Sigmoid colon (tissue), 4 donors: ENCODE data around the gene RAB36.

Experiments used
- POLR2AphosphoS5 ChIP-seq, 4 donors: sonication (generic); formaldehyde crosslinking; IDR thresholded peaks; one replicate each; pipeline ENCODE4 v1.6.1; 2017; ENCODE audit warnings: antibody characterized with exemption in 4 of 4
- TF ChIP-seq, protein P1 (sequence below), 4 experiments: fragments of 450-650 bp in 3 of 4; fragments of 200-600 bp in 1 of 4; IDR thresholded peaks; one replicate each; pipeline ENCODE4 v1.5.1; 2016 to 2019; ENCODE audit warnings: antibody characterized with exemption in 4 of 4, mild to moderate bottlenecking in 3 of 4, moderate library complexity in 2 of 4

GRCh38 chr22:23130697-23131096 lies 14.6 kb upstream of the RAB36 start:
- TF ChIP-seq, protein P1, sequence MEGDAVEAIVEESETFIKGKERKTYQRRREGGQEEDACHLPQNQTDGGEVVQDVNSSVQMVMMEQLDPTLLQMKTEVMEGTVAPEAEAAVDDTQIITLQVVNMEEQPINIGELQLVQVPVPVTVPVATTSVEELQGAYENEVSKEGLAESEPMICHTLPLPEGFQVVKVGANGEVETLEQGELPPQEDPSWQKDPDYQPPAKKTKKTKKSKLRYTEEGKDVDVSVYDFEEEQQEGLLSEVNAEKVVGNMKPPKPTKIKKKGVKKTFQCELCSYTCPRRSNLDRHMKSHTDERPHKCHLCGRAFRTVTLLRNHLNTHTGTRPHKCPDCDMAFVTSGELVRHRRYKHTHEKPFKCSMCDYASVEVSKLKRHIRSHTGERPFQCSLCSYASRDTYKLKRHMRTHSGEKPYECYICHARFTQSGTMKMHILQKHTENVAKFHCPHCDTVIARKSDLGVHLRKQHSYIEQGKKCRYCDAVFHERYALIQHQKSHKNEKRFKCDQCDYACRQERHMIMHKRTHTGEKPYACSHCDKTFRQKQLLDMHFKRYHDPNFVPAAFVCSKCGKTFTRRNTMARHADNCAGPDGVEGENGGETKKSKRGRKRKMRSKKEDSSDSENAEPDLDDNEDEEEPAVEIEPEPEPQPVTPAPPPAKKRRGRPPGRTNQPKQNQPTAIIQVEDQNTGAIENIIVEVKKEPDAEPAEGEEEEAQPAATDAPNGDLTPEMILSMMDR (IDR thresholded peaks at IDR 0.05) = no peak
- TF ChIP-seq POLR2AphosphoS5 (IDR thresholded peaks at IDR 0.05) = no peak
